IMR-90 (cell line): ENCODE results near the gene CCDC54.

Experiments
- CEBPB ChIP-seq: IDR thresholded peaks from 2 replicates; pipeline ENCODE4 v1.6.1; 2012; ENCODE audit warnings: low read depth, low read length, improper control_type of control experiment
- CHD1 ChIP-seq: IDR thresholded peaks from 2 replicates; pipeline ENCODE4 v1.6.1; 2012; ENCODE audit warnings: low read depth, low read length, improper control_type of control experiment
- CTCF ChIP-seq: conservative IDR thresholded peaks from 2 replicates; pipeline ENCODE4 v1.5.1; 2012; ENCODE audit warnings: mild to moderate bottlenecking, low read depth, low read length, improper control_type of control experiment
- MAFK ChIP-seq: IDR thresholded peaks from 2 replicates; pipeline ENCODE4 v1.6.1; 2012; ENCODE audit warnings: low read depth, low read length, improper control_type of control experiment
- MAZ ChIP-seq: IDR thresholded peaks from 2 replicates; pipeline ENCODE4 v1.6.1; 2012; ENCODE audit warnings: low read depth, mild to moderate bottlenecking, low read length, improper control_type of control experiment, moderate library complexity, borderline replicate concordance
- POLR2A ChIP-seq: IDR thresholded peaks from 2 replicates; pipeline ENCODE4 v1.6.1; 2012; ENCODE audit warnings: mild to moderate bottlenecking, low read depth, low read length
- RCOR1 ChIP-seq: IDR thresholded peaks from 2 replicates; pipeline ENCODE4 v1.6.1; 2012; ENCODE audit warnings: mild to moderate bottlenecking, low read length, improper control_type of control experiment; ENCODE audit not compliant: insufficient replicate concordance
- RFX5 ChIP-seq: IDR thresholded peaks from 2 replicates; pipeline ENCODE4 v1.8.0; 2012; ENCODE audit warnings: low read depth, mild to moderate bottlenecking, low read length, moderate library complexity
- USF2 ChIP-seq: fragments of 150-350 bp; IDR thresholded peaks from 2 replicates; pipeline ENCODE4 v1.6.1; 2017; ENCODE audit warnings: mild to moderate bottlenecking, antibody characterized with exemption, low read length, low read depth

- TF ChIP-seq POLR2A = no peak
- TF ChIP-seq CTCF = no peak
- no peak for TF ChIP-seq RCOR1
- no peak for TF ChIP-seq MAFK
- no peak for TF ChIP-seq CEBPB
- no peak for TF ChIP-seq USF2
- no peak for TF ChIP-seq RFX5
- no peak for TF ChIP-seq CHD1
- no peak for TF ChIP-seq MAZ
Observed at GRCh38 chr3:107382631-107383030, 5.4 kb downstream of the CCDC54 start.
